PC-9 (cell line): ENCODE results near the gene WRNIP1. TPM values are rescaled to one million over a fixed set of nuclear protein-coding genes. Genes with fewer than 3 reads are reported as not detected.

Experiments used
- BruUV-seq: library from RNA; stranded (reverse); fragments of 400-500 nt; replicated peaks from 2 replicates; lab custom pipeline; 2021; lab: Mats Ljungman, UMichigan
- CTCF ChIA-PET: fragments of 300-600 bp; sonication (Branson Sonifier 250); formaldehyde crosslinking; loops from one replicate; lab custom pipeline; 2022; ENCODE audit warnings: antibody characterized with exemption; lab: Charles Lee
- POLR2A ChIA-PET: fragments of 300-600 bp; sonication (Branson Sonifier 250); formaldehyde crosslinking; loops from one replicate; lab custom pipeline; 2022; ENCODE audit warnings: antibody characterized with exemption; ENCODE audit not compliant: unreplicated experiment; lab: Charles Lee
- DNase-seq, 2 experiments: peaks; one replicate each; pipeline versions ENCODE4 v3.0.0 to v3.0.0-alpha.2; 2015 to 2022; ENCODE audit warnings: mixed read lengths in 1 of 2
- H2AFZ ChIP-seq: fragments of 200-600 bp; sonication (generic); 2 replicates; pipeline ENCODE4 v1.8.1; 2017; ENCODE audit warnings: antibody characterized with exemption
- H3F3A ChIP-seq: fragments of 200-600 bp; sonication (generic); 2 replicates; pipeline ENCODE4 v1.8.1; 2017; ENCODE audit warnings: antibody characterized with exemption, mild to moderate bottlenecking, low read depth; ENCODE audit not compliant: insufficient read depth
- H3K27ac ChIP-seq: fragments of 200-600 bp; sonication (generic); 2 replicates; pipeline ENCODE4 v1.6.1; 2016; ENCODE audit warnings: mixed run types
- H3K27me3 ChIP-seq: fragments of 200-600 bp; sonication (generic); 2 replicates; pipeline ENCODE4 v1.6.1; 2016; ENCODE audit warnings: low read depth, mixed run types; ENCODE audit not compliant: insufficient read depth
- H3K36me3 ChIP-seq: fragments of 200-600 bp; sonication (generic); 2 replicates; pipeline ENCODE4 v1.6.1; 2016; ENCODE audit warnings: low read depth, mixed run types
- H3K4me1 ChIP-seq: fragments of 200-600 bp; sonication (generic); replicated peaks from 2 replicates; pipeline ENCODE4 v1.6.1; 2016; ENCODE audit warnings: mixed run types; ENCODE audit not compliant: insufficient read depth
- H3K4me2 ChIP-seq: fragments of 200-600 bp; sonication (generic); 2 replicates; pipeline ENCODE4 v1.6.1; 2017; ENCODE audit warnings: mixed run types
- H3K4me3 ChIP-seq: fragments of 200-600 bp; sonication (generic); 2 replicates; pipeline ENCODE4 v1.6.1; 2016; ENCODE audit warnings: mixed run types
- H3K79me2 ChIP-seq: fragments of 200-600 bp; sonication (generic); 2 replicates; pipeline ENCODE4 v1.6.1; 2017; ENCODE audit warnings: low read depth, mixed run types
- H3K9me2 ChIP-seq: fragments of 200-600 bp; sonication (generic); 2 replicates; pipeline ENCODE4 v1.8.1; 2017; ENCODE audit warnings: mild to moderate bottlenecking; ENCODE audit not compliant: insufficient read depth
- H3K9me3 ChIP-seq: fragments of 200-600 bp; sonication (generic); 2 replicates; pipeline ENCODE4 v1.8.1; 2016; ENCODE audit warnings: low read depth; ENCODE audit not compliant: insufficient read depth
- H4K20me1 ChIP-seq: fragments of 200-600 bp; sonication (generic); 2 replicates; pipeline ENCODE4 v1.8.1; 2017; ENCODE audit not compliant: insufficient read depth
- CTCF ChIP-seq: fragments of 200-600 bp; sonication (generic); conservative IDR thresholded peaks from 2 replicates; pipeline ENCODE4 v1.6.1; 2017; ENCODE audit warnings: mixed run types, antibody characterized with exemption, mild to moderate bottlenecking, moderate library complexity
- EZH2 ChIP-seq: fragments of 200-600 bp; sonication (generic); IDR thresholded peaks from 2 replicates; pipeline ENCODE4 v1.8.0; 2017; ENCODE audit warnings: antibody characterized with exemption, low read depth
- intact Hi-C: fragments of 100-400 bp; cut with micrococcal nuclease; formaldehyde crosslinking; loops from one replicate; pipeline ENCODE4 v1.10.0; 2022; ENCODE audit not compliant: unreplicated experiment
- total RNA-seq: library from RNA; stranded (reverse); gene quantifications from 2 replicates; pipeline ENCODE4 v1.2.3, GENCODE V29; 2021

WRNIP1 gene
- total RNA-seq, 1 experiment from 2014 or later: 61.4 TPM

GRCh38 chr6:2733324-2733723, 31.9 kb upstream of the WRNIP1 start:
- DNase-seq: no peak
- Histone ChIP-seq H3K4me1 (no peaks in the 10 kb centered on the region), H3K9me3 (no peaks in the 10 kb centered on the region), H3F3A (no peaks in the 10 kb centered on the region), H3K9me2 (no peaks in the 10 kb centered on the region), H3K4me2 (no peak overlapping the region), H3K79me2 (no peaks in the 10 kb centered on the region), H3K36me3 (no peaks in the 10 kb centered on the region), H3K4me3 (no peak overlapping the region), H4K20me1 (no peaks in the 10 kb centered on the region), H2AFZ (no peak overlapping the region), H3K27me3 (no peaks in the 10 kb centered on the region), H3K27ac (no peak overlapping the region)
- intact Hi-C loops: loop anchor here (10.0 kb wide), 1 partner anchor 191 kb away; no protein-coding TSS in a partner anchor
- ChIA-PET CTCF (no interaction called here), POLR2A (interaction anchor here (0.7 kb wide), 1 partner anchor 67 kb away, joined by 10 read pairs; no protein-coding TSS in a partner anchor)
- BruUV-seq: no TSS peak
- TF ChIP-seq EZH2 (no peak), CTCF (no peak)

GRCh38 chr6:2733736-2734480, 31.3 kb upstream of the WRNIP1 start:
- no peak overlapping the region for H3K4me3 ChIP-seq
- BruUV-seq: no TSS peak
- H3K27me3 ChIP-seq: no peaks in the 10 kb centered on the region
- no peak for TF ChIP-seq CTCF
- no peak for TF ChIP-seq EZH2
- ChIA-PET CTCF (no interaction called here), POLR2A (interaction anchor here (0.7 kb wide), 1 partner anchor 68 kb away, joined by 10 read pairs; no protein-coding TSS in a partner anchor)
- H3K36me3 ChIP-seq: no peaks in the 10 kb centered on the region
- H3K4me2 ChIP-seq: no peak overlapping the region
- no peak overlapping the region for H2AFZ ChIP-seq
- no peaks in the 10 kb centered on the region for H3K9me2 ChIP-seq
- no peaks in the 10 kb centered on the region for H3F3A ChIP-seq
- H3K27ac ChIP-seq: no peak overlapping the region
- H4K20me1 ChIP-seq: no peaks in the 10 kb centered on the region
- no peak for DNase-seq
- no peaks in the 10 kb centered on the region for H3K4me1 ChIP-seq
- intact Hi-C loops: loop anchor here (10.0 kb wide), 1 partner anchor 191 kb away; no protein-coding TSS in a partner anchor
- no peaks in the 10 kb centered on the region for H3K9me3 ChIP-seq
- H3K79me2 ChIP-seq: no peaks in the 10 kb centered on the region

- Histone ChIP-seq H4K20me1 (no peaks in the 10 kb centered on the region), H3K36me3 (no peaks in the 10 kb centered on the region), H3F3A (no peaks in the 10 kb centered on the region), H3K27me3 (no peaks in the 10 kb centered on the region), H3K9me2 (no peaks in the 10 kb centered on the region), H2AFZ (no peak overlapping the region), H3K4me1 (no peaks in the 10 kb centered on the region), H3K9me3 (no peaks in the 10 kb centered on the region), H3K27ac (no peak overlapping the region), H3K79me2 (no peaks in the 10 kb centered on the region), H3K4me2 (no peak overlapping the region), H3K4me3 (no peak overlapping the region)
- CTCF ChIA-PET: no interaction called here
- DNase-seq: no peak
- intact Hi-C loops: loop anchor here (10.0 kb wide), 1 partner anchor 190 kb away; no protein-coding TSS in a partner anchor
- BruUV-seq: no TSS peak
- TF ChIP-seq CTCF (no peak), EZH2 (no peak)
- POLR2A ChIA-PET: no interaction called here
These were observed 30.6 kb upstream of the WRNIP1 start for GRCh38 chr6:2734488-2735166.
